HepG2 (cell line): Measurements from ENCODE around the gene TBX6.

Experiments used
- MAFK ChIP-seq, 2 experiments: IDR thresholded peaks in 1 of 2; conservative IDR thresholded peaks in 1 of 2; 2 replicates each; pipeline ENCODE4 v1.6.1; 2011; ENCODE audit warnings: improper control_type of control experiment in 2 of 2, low read length in 2 of 2
- MAZ ChIP-seq, 2 experiments: sonication (generic) in 1 of 2; formaldehyde crosslinking in 1 of 2; IDR thresholded peaks; 2 replicates each; pipeline versions ENCODE4 v1.5.0 to v1.6.1; 2012 to 2020; ENCODE audit warnings: low read depth in 2 of 2, mild to moderate bottlenecking in 2 of 2, borderline replicate concordance in 1 of 2, improper control_type of control experiment in 1 of 2, low read length in 1 of 2, missing genetic modification reagents in 1 of 2, moderate library complexity in 1 of 2
- NPAS2 ChIP-seq: sonication (generic); formaldehyde crosslinking; IDR thresholded peaks from 2 replicates; pipeline ENCODE4 v1.8.0; 2022; ENCODE audit warnings: mild to moderate bottlenecking, missing genetic modification reagents, borderline replicate concordance
- RAD51 ChIP-seq: fragments of 450-650 bp; IDR thresholded peaks from 2 replicates; pipeline ENCODE4 v1.6.1; 2016; ENCODE audit warnings: borderline replicate concordance
- SOX6 ChIP-seq, 2 experiments: fragments of 450-650 bp in 1 of 2; sonication (generic) in 1 of 2; formaldehyde crosslinking in 1 of 2; IDR thresholded peaks; 2 replicates each; pipeline versions ENCODE4 v1.4.0 to v1.6.1; 2017 to 2020; ENCODE audit warnings: antibody characterized with exemption in 1 of 2, mild to moderate bottlenecking in 1 of 2, missing genetic modification reagents in 1 of 2
- TAF1 ChIP-seq: sonication (generic); formaldehyde crosslinking; IDR thresholded peaks from 2 replicates; pipeline ENCODE4 v1.4.0; 2020; ENCODE audit warnings: missing genetic modification reagents
- TBP ChIP-seq: sonication (generic); formaldehyde crosslinking; IDR thresholded peaks from 2 replicates; pipeline ENCODE4 v1.5.0; 2020; ENCODE audit warnings: missing genetic modification reagents
- ZKSCAN1 ChIP-seq: fragments of 150-350 bp; IDR thresholded peaks from 2 replicates; pipeline ENCODE4 v1.6.1; 2014; ENCODE audit warnings: low read length
- ZNF121 ChIP-seq: sonication (generic); formaldehyde crosslinking; IDR thresholded peaks from 2 replicates; pipeline ENCODE4 v1.5.0; 2020; ENCODE audit warnings: mild to moderate bottlenecking, missing genetic modification reagents
- ZSCAN25 ChIP-seq: sonication (generic); formaldehyde crosslinking; IDR thresholded peaks from 2 replicates; pipeline ENCODE4 v1.8.0; 2022; ENCODE audit warnings: mild to moderate bottlenecking, missing genetic modification reagents
- TF ChIP-seq, protein P1 (sequence below): sonication (generic); formaldehyde crosslinking; IDR thresholded peaks from 2 replicates; pipeline ENCODE4 v1.5.1; 2020; ENCODE audit warnings: mild to moderate bottlenecking, missing genetic modification reagents, borderline replicate concordance
- TF ChIP-seq, protein P2 (sequence below): sonication (generic); formaldehyde crosslinking; IDR thresholded peaks from 2 replicates; pipeline ENCODE4 v1.9.0; 2022; ENCODE audit warnings: missing genetic modification reagents, mild to moderate bottlenecking, borderline replicate concordance
- TF ChIP-seq, protein P3 (sequence below): sonication (generic); formaldehyde crosslinking; IDR thresholded peaks from 2 replicates; pipeline ENCODE4 v1.9.0; 2021; ENCODE audit warnings: missing genetic modification reagents, borderline replicate concordance
- TF ChIP-seq, protein P4 (sequence below): sonication (generic); formaldehyde crosslinking; IDR thresholded peaks from 2 replicates; pipeline ENCODE4 v1.8.1; 2023; ENCODE audit warnings: missing genetic modification reagents, inconsistent platforms, borderline replicate concordance

DNA sequence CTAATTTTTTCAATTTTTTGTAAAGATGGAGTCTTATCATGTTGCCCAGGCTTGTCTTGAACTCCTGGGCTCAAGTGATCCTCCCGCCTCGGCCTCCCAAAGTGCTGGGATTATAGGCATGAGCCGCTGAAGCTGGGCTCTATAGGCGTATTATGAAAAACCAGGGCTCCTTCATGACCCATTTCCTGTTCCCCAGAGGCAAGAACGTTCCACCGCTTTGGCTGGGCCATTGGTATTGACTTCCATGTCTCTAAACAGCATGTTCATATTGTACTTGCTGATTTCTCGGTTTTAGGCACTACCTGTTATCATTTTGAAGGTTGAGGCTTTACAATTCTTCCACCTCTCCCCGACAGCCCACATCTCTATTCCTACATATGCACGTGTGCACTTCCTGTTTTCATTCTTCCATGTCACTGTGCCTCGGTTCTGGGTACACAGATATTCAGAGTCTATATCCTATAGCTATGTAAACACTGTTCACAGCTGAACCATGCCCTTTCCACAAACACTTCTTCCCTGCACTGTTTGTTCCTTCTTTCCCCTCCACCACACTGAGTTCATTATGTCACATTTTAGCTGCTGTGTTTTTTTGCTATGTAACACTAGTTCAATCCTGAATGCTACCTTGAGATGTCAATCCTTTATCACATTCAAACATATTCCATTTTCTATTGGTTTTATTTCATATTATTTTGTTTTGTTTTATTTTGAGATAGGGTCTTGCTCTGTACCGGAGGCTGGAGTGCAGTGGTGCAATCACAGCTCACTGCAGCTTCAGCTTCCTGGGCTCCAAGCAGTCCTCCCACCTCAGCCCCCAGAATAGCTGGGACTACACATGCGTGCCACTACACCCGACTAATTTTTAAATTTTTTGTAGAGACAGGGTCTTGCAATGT, 48.1 kb upstream of the TBX6 start:
- no peak for TF ChIP-seq ZNF121 (CRISPR knock-in tag)
- TF ChIP-seq, protein P1, sequence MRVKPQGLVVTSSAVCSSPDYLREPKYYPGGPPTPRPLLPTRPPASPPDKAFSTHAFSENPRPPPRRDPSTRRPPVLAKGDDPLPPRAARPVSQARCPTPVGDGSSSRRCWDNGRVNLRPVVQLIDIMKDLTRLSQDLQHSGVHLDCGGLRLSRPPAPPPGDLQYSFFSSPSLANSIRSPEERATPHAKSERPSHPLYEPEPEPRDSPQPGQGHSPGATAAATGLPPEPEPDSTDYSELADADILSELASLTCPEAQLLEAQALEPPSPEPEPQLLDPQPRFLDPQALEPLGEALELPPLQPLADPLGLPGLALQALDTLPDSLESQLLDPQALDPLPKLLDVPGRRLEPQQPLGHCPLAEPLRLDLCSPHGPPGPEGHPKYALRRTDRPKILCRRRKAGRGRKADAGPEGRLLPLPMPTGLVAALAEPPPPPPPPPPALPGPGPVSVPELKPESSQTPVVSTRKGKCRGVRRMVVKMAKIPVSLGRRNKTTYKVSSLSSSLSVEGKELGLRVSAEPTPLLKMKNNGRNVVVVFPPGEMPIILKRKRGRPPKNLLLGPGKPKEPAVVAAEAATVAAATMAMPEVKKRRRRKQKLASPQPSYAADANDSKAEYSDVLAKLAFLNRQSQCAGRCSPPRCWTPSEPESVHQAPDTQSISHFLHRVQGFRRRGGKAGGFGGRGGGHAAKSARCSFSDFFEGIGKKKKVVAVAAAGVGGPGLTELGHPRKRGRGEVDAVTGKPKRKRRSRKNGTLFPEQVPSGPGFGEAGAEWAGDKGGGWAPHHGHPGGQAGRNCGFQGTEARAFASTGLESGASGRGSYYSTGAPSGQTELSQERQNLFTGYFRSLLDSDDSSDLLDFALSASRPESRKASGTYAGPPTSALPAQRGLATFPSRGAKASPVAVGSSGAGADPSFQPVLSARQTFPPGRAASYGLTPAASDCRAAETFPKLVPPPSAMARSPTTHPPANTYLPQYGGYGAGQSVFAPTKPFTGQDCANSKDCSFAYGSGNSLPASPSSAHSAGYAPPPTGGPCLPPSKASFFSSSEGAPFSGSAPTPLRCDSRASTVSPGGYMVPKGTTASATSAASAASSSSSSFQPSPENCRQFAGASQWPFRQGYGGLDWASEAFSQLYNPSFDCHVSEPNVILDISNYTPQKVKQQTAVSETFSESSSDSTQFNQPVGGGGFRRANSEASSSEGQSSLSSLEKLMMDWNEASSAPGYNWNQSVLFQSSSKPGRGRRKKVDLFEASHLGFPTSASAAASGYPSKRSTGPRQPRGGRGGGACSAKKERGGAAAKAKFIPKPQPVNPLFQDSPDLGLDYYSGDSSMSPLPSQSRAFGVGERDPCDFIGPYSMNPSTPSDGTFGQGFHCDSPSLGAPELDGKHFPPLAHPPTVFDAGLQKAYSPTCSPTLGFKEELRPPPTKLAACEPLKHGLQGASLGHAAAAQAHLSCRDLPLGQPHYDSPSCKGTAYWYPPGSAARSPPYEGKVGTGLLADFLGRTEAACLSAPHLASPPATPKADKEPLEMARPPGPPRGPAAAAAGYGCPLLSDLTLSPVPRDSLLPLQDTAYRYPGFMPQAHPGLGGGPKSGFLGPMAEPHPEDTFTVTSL (CRISPR knock-in tag): peak; percentile 95
- no peak for TF ChIP-seq TBP
- no peak for TF ChIP-seq NPAS2 (CRISPR knock-in tag)
- TF ChIP-seq, protein P2, sequence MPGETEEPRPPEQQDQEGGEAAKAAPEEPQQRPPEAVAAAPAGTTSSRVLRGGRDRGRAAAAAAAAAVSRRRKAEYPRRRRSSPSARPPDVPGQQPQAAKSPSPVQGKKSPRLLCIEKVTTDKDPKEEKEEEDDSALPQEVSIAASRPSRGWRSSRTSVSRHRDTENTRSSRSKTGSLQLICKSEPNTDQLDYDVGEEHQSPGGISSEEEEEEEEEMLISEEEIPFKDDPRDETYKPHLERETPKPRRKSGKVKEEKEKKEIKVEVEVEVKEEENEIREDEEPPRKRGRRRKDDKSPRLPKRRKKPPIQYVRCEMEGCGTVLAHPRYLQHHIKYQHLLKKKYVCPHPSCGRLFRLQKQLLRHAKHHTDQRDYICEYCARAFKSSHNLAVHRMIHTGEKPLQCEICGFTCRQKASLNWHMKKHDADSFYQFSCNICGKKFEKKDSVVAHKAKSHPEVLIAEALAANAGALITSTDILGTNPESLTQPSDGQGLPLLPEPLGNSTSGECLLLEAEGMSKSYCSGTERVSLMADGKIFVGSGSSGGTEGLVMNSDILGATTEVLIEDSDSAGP (CRISPR knock-in tag): no peak
- peak; percentile 96 for TF ChIP-seq ZSCAN25 (CRISPR knock-in tag)
- peak; percentile 67; the same call in 1 of the 2 replicates for TF ChIP-seq ZKSCAN1
- TF ChIP-seq SOX6 (IDR thresholded peaks at IDR 0.05): no peak
- peak; percentile 93 for TF ChIP-seq SOX6 (CRISPR knock-in tag; IDR thresholded peaks at IDR 0.05)
- no peak for TF ChIP-seq RAD51
- TF ChIP-seq MAFK (conservative IDR thresholded peaks at IDR 0.05 in 1 of 2, IDR thresholded peaks at IDR 0.05 in 1 of 2; ENCODE audit: low read length in 2 of 2): no peak
- TF ChIP-seq, protein P3, sequence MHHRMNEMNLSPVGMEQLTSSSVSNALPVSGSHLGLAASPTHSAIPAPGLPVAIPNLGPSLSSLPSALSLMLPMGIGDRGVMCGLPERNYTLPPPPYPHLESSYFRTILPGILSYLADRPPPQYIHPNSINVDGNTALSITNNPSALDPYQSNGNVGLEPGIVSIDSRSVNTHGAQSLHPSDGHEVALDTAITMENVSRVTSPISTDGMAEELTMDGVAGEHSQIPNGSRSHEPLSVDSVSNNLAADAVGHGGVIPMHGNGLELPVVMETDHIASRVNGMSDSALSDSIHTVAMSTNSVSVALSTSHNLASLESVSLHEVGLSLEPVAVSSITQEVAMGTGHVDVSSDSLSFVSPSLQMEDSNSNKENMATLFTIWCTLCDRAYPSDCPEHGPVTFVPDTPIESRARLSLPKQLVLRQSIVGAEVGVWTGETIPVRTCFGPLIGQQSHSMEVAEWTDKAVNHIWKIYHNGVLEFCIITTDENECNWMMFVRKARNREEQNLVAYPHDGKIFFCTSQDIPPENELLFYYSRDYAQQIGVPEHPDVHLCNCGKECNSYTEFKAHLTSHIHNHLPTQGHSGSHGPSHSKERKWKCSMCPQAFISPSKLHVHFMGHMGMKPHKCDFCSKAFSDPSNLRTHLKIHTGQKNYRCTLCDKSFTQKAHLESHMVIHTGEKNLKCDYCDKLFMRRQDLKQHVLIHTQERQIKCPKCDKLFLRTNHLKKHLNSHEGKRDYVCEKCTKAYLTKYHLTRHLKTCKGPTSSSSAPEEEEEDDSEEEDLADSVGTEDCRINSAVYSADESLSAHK (CRISPR knock-in tag): no peak
- TF ChIP-seq TAF1 (CRISPR knock-in tag): no peak; the same call in 1 of the 2 replicates
- TF ChIP-seq, protein P4, sequence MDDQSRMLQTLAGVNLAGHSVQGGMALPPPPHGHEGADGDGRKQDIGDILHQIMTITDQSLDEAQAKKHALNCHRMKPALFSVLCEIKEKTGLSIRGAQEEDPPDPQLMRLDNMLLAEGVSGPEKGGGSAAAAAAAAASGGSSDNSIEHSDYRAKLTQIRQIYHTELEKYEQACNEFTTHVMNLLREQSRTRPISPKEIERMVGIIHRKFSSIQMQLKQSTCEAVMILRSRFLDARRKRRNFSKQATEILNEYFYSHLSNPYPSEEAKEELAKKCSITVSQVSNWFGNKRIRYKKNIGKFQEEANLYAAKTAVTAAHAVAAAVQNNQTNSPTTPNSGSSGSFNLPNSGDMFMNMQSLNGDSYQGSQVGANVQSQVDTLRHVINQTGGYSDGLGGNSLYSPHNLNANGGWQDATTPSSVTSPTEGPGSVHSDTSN (CRISPR knock-in tag): no peak
- no peak for TF ChIP-seq MAZ (IDR thresholded peaks at IDR 0.05; ENCODE audit: borderline replicate concordance, low read depth, low read length)
- peak; percentile 64 for TF ChIP-seq MAZ (CRISPR knock-in tag; IDR thresholded peaks at IDR 0.05; ENCODE audit: low read depth)
